ENCODE data around the gene GRIK1. TPM values are rescaled to one million over a fixed set of nuclear protein-coding genes. Genes with fewer than 3 reads are reported as not detected.

Gene GRIK1
- total RNA-seq, 2 donors from 2014 or later, result 0.11 TPM; not detected in 1

GRCh38 chr21:29914326-29914725 lies 25.5 kb downstream of the GRIK1 start:
- Histone ChIP-seq H3K4me3 (no peak overlapping the region), H3K4me1 (no peaks in the 10 kb centered on the region), H3K36me3 (no peaks in the 10 kb centered on the region), H3K27ac (no peak overlapping the region), H3K9me3 (no peaks in the 10 kb centered on the region), H3K27me3 (no peaks in the 10 kb centered on the region), H3K9ac (ENCODE audit: low read depth in 2 of 2, low read length in 2 of 2) (no peak overlapping the region)
- intact Hi-C loops (cut with DNase I), result no loop called here
- no peak for DNase-seq
- TF ChIP-seq, protein P1, sequence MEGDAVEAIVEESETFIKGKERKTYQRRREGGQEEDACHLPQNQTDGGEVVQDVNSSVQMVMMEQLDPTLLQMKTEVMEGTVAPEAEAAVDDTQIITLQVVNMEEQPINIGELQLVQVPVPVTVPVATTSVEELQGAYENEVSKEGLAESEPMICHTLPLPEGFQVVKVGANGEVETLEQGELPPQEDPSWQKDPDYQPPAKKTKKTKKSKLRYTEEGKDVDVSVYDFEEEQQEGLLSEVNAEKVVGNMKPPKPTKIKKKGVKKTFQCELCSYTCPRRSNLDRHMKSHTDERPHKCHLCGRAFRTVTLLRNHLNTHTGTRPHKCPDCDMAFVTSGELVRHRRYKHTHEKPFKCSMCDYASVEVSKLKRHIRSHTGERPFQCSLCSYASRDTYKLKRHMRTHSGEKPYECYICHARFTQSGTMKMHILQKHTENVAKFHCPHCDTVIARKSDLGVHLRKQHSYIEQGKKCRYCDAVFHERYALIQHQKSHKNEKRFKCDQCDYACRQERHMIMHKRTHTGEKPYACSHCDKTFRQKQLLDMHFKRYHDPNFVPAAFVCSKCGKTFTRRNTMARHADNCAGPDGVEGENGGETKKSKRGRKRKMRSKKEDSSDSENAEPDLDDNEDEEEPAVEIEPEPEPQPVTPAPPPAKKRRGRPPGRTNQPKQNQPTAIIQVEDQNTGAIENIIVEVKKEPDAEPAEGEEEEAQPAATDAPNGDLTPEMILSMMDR (IDR thresholded peaks at IDR 0.05), result no peak

DNA sequence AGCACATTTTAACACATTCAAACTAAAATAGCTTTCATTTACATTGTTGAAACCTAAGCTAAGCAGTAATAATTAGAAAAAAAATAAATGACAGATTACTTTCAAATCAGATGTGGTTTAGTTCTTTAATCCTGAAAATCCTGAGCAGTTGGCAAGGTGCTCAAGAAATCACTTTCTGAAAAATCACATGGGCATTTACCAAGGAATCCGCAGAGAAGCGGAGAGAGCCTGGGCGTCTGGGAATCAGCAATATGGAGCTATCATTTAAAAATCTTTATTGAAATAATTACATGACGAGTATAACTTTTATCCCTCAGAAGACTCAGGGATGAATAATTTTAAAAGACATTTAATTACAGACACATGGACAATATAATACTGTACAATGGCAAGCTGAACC lies 30.2 kb downstream of the GRIK1 start:
- H3K36me3 ChIP-seq, result no peaks in the 10 kb centered on the region
- H3K9me3 ChIP-seq, result no peaks in the 10 kb centered on the region
- no peaks in the 10 kb centered on the region for H3K4me1 ChIP-seq
- no peak overlapping the region for H3K27ac ChIP-seq
- H3K9ac ChIP-seq (ENCODE audit: low read depth in 2 of 2, low read length in 2 of 2), result no peak overlapping the region
- TF ChIP-seq, protein P1 (IDR thresholded peaks at IDR 0.05), result no peak
- intact Hi-C loops (cut with DNase I), result loop anchor here (10.0 kb wide), 1 partner anchor 55 kb away; no protein-coding TSS in a partner anchor
- H3K27me3 ChIP-seq, result no peaks in the 10 kb centered on the region
- no peak overlapping the region for H3K4me3 ChIP-seq
- DNase-seq, result no peak

DNA sequence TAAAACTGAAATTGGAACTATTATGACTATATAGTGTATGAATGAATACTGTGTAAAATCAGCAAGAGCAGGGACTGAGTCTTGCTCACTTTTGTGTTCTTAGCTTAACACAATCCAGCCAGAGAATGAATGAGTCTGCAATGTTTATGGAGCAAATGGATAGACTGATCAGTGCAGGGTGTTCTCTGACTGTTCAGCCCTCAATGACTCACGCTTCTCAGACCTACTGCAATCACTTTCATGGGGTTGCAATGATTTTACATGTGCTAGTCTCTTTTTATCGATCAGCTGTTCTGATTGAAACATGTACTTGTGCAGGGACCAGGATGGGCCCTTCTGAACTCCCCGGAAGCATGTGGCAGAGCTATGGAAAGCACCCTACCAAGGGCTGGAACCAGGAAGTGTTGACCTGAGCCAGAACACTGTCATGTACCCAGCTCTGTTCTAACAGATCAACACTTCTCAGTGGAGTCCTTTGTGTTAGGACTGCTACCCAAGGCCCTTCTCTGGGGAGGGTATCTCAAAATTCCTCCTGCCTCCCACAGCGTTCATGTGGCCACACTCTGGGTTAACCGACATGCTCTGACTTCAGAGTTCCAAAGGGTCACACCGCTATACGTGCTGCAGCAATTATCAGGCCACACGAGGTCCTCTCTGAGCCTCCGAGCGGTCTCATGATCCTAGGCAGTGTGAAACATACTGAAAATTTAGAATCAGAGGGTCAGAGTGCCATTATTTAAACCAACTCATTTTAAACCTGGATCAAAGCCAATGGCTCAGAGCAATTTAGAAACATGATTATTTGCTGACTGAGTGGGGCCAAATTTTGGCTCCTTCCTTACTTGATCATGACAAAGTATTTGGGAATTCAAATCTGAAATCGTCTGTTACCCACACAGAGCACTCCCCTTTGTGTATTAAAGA lies 35.2 kb downstream of the GRIK1 start:
- intact Hi-C loops (cut with DNase I), result loop anchor here (10.0 kb wide), 1 partner anchor 60 kb away; no protein-coding TSS in a partner anchor
- Histone ChIP-seq H3K36me3 (no peaks in the 10 kb centered on the region), H3K27me3 (no peaks in the 10 kb centered on the region), H3K4me1 (no peaks in the 10 kb centered on the region), H3K9me3 (no peaks in the 10 kb centered on the region), H3K4me3 (no peak overlapping the region), H3K27ac (no peak overlapping the region), H3K9ac (ENCODE audit: low read depth in 2 of 2, low read length in 2 of 2) (no peak overlapping the region)
- no peak for DNase-seq
- TF ChIP-seq, protein P1 (IDR thresholded peaks at IDR 0.05), result no peak

DNA sequence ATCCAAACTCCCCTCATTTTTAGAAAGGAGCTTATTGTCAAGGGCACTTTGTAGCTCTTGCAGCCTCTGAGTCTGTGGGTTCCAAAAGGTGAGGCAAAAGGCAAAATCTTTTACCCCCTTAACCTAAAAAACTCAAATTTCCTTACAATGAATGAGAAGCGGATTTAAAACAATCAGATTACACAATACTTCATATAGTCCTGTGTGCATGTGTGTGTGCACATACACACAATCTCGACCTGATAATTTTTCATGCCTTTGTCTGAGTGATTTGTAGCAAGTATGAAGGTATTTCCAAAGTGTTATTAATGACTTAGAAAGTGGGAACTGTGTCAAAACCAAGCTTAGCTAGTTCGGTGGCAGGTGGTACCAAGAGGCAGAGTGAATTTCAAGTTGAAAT lies 42.9 kb downstream of the GRIK1 start:
- no peak overlapping the region for H3K9ac ChIP-seq (ENCODE audit: low read depth in 2 of 2, low read length in 2 of 2)
- intact Hi-C loops (cut with DNase I), result no loop called here
- H3K4me3 ChIP-seq, result no peak overlapping the region
- no peak overlapping the region for H3K27ac ChIP-seq
- H3K9me3 ChIP-seq, result no peaks in the 10 kb centered on the region
- DNase-seq, result no peak
- no peaks in the 10 kb centered on the region for H3K27me3 ChIP-seq
- H3K4me1 ChIP-seq, result no peaks in the 10 kb centered on the region
- H3K36me3 ChIP-seq, result no peaks in the 10 kb centered on the region
- TF ChIP-seq, protein P1 (IDR thresholded peaks at IDR 0.05), result no peak

GRCh38 chr21:29893687-29894086 lies 46.1 kb downstream of the GRIK1 start:
- Histone ChIP-seq H3K9me3 (no peaks in the 10 kb centered on the region), H3K9ac (ENCODE audit: low read depth in 2 of 2, low read length in 2 of 2) (no peak overlapping the region), H3K27ac (no peak overlapping the region), H3K36me3 (no peaks in the 10 kb centered on the region), H3K27me3 (no peaks in the 10 kb centered on the region), H3K4me1 (no peaks in the 10 kb centered on the region), H3K4me3 (no peak overlapping the region)
- DNase-seq, result no peak
- intact Hi-C loops (cut with DNase I), result no loop called here
- TF ChIP-seq, protein P1 (IDR thresholded peaks at IDR 0.05), result no peak

Data from colonic mucosa (tissue), 4 donors.